Vagina (tissue), 2 donors: ENCODE data around the gene FDXACB1.

ENCODE experiments used
- CTCF ChIP-seq, 3 experiments: fragments of 450-650 bp in 2 of 3; fragments of 200-600 bp in 1 of 3; sonication (generic) in 1 of 3; IDR thresholded peaks; one replicate each; pipeline ENCODE4 v1.5.1; 2017 to 2019; ENCODE audit warnings: antibody characterized with exemption in 3 of 3, mild to moderate bottlenecking in 2 of 3, moderate library complexity in 2 of 3
- POLR2A ChIP-seq, 2 donors: fragments of 450-650 bp; IDR thresholded peaks; one replicate each; pipeline ENCODE4 v1.6.1; 2017; ENCODE audit warnings: antibody characterized with exemption in 2 of 2, mild to moderate bottlenecking in 2 of 2, moderate library complexity in 2 of 2
- POLR2AphosphoS5 ChIP-seq, 2 donors: sonication (generic); formaldehyde crosslinking; IDR thresholded peaks; one replicate each; pipeline ENCODE4 v1.9.0; 2017; ENCODE audit warnings: antibody characterized with exemption in 2 of 2, mild to moderate bottlenecking in 2 of 2, low read depth in 1 of 2; ENCODE audit not compliant: insufficient read depth in 1 of 2

- TF ChIP-seq CTCF (IDR thresholded peaks at IDR 0.05) (no peak), POLR2A (IDR thresholded peaks at IDR 0.05) (no peak), POLR2AphosphoS5 (IDR thresholded peaks at IDR 0.05; ENCODE audit: insufficient read depth in 1 of 2, low read depth in 1 of 2) (no peak)
Measured at GRCh38 chr11:111870113-111870512, 8.9 kb downstream of the FDXACB1 start.
